CD4-positive, alpha-beta T cell treated with Interferon alpha-2 for 1 hour (primary cell): Measurements from ENCODE around the gene FCN1.

Experiments used
- DNase-seq, 2 donors: peaks; one replicate each; pipeline ENCODE4 v3.0.0-alpha.2; 2020 to 2022

Gene FCN1

DNA sequence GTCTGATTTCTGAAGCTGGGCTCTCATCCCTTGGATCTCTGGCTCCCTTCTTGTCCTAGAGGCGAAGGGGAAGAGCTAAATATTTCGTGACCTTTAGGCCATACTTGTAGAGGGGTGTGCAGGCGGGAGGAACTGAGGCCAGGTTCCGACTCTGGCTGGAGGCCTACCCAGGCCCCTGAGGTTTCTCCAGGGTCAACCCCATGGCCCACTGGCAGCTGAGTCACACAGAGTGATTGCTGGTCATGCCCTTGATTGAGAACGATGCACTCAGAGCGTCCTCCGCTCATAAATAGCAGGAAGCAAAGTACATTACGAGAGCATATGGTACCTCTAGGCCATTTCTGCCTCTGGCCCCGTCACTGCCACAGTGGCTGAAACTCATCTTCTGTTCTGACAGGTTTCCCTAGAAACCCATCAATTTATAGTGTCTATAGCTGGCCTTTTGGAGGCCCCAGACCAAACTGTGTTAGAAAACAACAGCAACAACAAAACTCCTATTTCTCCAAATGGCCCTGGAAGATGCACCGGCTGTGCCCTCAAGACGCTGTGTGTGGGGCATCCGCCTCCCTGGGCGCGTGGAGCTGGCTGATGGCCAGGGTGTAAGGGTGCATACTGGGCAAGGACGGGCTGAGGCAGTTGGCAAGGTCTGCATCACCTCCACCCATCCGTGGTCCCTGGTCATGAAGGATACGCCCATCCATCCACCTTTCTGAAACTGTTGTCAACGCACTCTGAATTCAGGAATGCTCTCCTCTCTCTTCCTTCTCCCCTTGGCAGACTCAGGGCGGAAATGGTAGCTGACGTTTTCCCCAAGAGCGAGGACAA lies 32.9 kb upstream of the FCN1 start:
- no peak for DNase-seq

DNA sequence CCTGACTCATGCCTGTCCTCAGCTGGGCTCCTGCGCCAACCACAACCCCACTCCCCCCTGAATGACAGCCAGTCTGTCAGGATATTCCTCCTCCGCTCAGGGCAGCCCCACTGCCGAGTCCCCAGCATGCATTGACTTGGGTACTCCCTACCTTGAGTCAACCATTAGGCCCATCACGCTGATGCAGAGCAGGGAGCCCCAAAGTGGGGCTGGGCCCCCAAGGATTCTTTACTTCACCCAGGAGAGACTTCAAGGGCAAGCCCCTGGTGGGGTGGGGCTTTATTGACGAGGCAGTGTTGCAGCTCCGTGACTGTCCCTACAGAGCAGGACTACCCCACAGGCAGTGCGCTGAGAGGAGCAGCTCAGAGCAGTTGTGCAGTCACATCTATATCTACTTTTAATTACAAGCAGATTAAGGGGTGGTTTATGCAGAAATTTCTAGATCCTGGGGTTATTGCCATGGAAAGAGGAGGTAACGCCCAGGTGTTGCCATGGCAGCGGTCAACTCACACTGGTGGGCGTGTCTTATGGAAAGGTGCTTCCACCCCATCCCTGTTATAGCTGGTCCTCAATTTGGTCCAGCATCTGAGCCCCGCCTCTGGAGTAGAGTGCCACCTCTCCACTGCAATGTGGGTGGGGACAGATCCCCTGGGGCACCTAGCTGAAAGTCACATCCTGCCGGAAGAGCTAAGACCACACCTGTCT lies 32.1 kb upstream of the FCN1 start:
- DNase-seq, result no peak

DNA sequence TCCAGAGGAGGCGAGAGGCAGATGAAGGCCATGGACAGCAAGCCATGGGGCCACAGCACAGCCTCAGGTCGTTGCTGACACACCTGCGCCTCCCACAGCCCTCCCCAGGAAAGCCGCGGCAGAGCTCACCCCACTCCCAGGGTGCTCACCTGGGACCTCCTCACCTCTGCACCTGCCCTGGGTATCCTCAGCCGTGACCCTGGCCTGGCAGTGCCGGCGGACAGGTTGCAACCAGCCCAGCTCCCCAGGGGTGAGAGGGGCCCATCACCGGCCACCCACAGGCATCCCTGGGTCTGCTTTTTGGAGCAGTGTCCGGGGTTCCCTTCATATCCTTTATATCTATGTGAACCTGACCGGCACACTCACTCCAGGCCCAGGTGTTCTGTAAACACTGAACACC lies 30.4 kb upstream of the FCN1 start:
- no peak for DNase-seq

DNA sequence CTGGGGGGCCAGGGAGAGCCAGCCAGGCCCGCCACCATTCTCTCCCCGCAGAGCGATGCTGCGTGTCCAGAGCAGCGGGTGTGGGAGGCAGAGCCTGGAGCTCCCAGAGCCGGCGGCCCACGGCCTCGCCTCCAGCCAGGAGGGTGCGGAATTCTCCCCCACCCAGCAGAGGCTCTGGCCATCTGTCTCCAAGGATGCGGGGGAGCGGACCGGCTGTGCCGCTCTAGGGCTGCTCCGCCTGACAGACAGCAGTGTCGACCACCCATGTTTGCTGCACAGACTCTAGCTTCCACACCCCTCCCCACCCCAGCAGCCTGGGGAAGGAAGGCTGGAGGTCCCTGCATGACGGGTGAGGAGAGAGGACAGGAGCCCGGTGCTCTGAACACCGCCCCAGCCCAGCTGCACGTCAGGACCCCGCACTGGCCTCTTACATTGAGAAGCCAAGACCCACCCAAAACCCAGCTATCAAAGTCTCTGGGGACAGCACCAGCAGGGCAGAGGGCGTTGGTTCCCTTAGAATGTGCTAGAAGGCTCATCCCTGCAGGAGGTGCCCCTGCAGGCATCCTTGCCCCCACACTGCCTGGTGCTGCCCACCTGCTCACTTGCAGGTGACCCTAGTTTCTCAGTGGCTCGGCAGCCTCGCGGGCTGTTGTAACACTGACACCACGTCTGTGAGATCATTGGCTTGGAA lies 29.7 kb upstream of the FCN1 start:
- DNase-seq, result no peak

DNA sequence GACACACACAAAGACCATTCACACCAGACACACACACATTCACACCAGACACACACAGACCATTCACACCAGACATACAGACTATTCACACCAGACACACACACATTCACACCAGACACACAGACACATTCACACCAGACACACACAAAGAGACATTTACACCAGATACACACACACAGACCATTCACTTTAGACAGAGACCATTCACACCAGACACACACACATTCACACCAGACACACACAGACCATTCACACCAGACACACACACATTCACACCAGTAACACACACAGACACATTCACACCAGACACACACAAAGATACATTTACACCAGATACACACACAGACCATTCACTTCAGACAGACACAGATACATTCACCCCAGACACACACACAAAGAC lies 29.0 kb upstream of the FCN1 start:
- no peak for DNase-seq

DNA sequence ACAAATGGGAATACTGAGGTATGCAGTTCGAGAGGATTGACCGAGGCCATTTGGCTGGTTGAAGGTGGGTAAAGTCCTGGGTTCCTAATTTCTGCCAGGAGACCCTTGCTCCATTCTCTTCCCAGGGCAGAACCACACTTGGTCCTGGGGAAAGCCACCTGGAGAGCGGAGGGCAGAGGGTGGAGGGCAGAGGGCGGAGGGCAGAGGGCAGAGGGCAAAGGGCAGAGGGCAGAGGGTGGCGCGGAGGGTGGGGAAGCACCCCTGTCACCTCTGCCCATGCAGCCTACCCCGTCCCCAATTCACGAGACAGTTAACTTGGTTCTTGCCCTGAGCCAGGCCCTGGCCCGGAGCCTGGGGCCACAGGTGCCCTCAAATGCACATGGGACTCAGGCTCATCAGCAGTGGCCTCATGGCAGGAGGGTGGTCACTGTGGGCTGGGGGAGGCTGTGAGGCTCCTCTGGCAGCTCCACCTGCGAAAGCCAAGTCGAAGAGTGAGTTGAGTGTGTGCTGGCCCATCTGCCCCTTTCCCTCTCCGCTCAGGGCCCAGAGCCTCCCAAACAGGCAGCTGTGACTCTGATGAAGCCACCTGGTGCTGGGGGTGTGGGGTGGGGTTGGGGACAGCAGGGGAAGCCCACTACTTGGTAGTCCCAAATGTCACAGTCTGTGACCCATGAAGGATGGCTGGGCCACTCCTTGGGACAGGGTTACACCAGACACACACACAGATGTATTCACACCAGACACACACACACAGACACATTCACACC lies 28.0 kb upstream of the FCN1 start:
- no peak for DNase-seq

DNA sequence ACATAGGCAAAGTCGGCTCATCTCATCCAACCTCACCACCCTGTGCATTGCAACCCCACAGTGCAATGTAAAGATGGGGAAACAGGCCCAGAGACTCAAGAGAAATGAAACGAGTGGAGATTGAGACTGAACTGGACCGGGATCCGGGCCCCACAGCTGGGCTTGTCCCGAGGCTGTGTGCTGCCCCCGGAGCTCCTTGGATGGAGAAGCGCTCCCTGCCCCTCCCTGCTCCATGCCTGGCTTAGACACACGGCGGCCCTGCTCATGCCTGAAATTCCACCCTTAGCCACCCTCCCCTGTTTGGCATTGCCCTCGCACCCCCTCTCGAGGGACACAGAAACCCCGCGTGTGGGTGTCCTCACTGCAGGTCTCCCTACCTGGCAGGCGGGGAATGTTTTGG lies 27.2 kb upstream of the FCN1 start:
- DNase-seq, result no peak

DNA sequence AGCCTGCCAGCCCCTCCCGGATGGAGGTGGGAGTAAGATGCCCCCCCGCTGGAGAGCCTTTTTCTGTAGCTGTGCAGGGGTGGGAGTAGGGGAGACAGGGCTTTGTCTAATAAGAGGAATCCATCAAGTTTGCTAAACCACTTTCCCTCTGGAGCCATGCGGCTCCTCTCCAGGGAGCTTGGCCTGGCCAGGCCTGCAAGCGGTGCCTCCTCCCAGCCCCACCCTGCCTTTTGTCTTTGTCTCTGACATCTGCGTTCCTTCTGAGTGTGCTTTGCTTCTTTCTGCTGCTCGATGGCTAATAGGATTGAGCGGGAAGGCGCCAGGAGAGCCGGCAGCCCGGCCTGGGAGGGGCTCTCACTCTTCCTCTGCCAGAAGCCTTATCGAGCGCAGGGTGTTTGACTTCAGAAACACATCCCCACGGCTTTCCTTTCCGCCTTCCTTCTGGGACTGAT lies 26.7 kb upstream of the FCN1 start:
- no peak for DNase-seq

DNA sequence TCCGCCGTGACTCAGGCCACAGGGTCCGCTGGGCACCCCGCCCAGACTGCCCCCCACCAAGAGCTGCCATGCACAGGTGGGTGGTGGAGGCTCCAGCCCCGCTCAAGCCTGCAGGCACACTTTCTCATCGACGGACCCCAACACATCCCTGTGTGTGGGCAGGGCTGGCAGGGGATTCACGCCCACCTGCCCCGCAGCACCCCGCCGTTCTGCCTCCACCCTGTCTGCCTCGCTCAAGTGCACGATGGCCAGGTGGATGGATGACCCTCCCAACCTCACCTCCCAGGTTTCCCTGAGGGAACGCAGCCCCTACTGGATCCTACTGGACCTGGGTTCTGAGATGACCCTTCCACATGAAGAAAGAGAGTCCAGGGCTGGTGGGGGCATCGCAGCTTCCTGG lies 26.1 kb upstream of the FCN1 start:
- no peak for DNase-seq

DNA sequence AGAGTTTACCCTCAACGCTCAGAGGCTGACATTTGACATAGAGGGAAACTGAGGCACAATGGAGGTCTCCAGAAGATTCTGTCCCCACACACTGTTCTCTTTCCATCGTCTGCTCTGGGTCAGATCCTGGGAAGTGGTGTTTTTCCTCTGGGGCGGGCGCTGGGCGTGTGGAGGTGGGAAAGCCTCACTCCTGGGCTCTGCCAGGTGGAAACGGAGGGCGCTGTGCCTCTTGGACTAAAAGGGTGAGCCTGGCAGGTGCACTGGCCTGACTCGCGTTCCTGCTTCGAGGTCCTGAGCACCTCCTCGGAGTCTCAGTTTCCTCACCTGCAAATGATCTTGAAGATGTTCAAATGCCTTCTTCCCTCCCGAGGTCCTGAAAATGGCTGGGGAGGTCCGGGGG lies 25.7 kb upstream of the FCN1 start:
- DNase-seq, result no peak

DNA sequence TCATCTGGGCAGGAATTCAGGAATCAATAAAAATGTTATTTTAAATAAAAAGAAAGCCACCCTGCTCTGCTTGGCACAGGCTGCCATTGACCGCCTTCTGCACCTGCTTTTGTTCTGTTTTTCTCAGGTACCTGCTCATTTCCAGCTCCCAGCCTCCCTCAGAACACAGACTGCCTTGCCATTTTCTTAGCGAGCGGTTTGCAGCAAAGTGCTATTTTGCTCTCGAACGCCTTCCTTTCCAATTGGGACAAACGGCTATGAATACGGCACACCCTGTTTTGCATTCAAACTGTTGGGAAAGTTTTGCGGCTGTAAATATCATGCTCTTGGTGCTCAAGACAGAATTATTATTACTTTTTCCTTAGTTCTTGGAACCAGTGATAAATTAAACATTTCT lies 25.1 kb upstream of the FCN1 start:
- DNase-seq, result no peak

DNA sequence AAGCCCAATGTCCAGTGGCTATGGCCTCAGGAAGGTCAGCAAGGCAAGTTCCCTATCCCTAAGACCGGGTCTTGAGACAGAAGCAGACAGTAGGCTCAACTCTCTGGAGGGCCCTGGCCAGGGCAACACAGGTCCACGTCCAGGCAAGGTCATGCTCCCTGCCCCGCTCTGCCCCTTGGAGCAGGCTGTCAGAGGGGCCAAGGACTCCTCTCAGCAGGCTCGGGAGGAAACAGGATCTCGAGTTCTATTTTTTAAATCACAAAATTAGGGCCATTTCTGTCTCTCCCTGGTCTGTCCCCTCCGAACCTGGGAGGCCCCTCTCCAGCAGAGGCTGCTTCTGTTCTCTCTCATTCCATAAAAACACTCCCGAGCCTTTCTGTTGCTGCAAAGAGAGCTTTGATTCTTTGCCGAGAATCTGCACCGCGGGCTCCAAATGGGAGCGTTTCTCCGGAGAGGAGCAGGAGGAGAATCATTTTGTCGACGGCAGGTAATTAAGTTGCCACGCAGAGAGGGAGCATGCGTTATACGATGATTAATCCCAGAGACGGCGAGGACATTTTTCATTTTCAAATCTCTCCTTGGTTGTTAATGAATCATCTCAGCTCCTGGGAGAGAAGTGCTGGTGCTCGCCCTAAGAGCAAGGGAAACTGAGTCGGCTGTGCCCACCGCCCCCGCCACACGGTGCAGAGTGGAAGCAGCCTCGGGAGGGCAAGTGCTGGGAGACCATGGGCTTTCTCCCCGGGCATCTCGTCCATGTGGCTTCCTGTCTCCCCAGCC lies 24.5 kb upstream of the FCN1 start:
- DNase-seq, result no peak

DNA sequence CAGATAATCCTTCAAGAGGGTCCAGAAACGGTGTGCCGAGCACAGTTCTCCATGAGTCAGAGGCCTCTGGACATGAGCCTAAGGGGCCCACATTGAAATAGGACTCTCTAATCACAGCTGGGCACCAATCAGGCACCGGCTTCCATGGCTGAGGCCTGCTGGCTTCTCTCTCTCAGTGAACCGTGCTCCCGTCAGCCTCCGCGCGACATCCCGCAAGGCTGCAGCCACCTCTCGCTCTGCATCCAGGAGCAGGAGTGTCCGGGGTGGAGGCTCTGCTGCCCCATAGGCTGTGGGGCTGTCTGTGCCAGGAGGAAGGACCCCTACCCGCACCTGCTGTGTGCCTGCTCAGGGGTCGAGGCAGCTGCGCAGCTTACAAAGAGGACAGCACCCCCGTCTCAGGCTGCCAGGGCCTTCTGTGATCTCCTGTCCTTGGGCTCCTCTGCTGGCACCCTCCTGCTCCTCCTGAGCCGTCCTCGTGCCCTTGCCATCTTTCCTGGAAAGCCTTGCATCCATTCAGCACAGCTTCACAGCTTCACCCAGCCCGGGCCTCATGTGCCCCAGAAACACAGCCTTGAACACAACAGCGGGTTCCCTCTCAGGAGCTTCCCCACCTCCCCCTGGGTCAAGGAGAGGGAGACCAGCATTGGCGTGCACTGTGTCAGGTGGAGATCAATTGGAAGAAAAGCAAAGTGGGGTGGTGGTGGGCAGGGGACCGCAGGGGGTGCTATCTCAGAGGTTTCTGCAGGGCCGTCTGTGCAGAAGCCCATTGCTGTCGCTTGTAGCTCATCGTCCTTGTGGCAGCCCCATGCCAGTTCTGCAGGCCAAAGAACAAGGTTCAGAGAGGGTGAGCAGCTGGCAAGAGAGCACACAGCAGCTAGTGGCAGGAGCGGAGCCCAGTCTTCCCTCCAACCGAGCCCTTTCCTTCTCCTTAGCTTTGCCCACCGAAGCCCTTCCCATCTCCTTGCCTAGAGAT lies 22.8 kb upstream of the FCN1 start:
- no peak for DNase-seq

DNA sequence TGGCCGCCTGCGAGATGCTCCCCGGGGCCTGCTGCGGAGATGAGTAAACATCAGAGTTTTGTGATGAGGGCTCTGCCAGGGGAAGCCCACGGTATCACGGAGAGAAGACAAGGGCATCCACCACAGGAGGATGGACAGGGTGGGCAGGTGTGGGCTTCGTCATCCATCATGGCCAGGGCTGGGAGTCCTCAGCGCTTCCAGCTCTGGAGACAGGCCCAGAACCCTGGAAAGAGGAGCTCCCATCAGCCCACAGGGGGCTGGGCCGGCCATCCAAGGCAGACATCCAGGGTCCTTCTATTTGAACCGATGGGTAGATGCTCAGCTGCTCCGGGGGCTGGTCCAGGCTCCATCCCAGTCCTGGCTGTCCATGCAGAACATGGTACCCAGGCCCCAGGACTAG lies 22.1 kb upstream of the FCN1 start:
- no peak for DNase-seq

DNA sequence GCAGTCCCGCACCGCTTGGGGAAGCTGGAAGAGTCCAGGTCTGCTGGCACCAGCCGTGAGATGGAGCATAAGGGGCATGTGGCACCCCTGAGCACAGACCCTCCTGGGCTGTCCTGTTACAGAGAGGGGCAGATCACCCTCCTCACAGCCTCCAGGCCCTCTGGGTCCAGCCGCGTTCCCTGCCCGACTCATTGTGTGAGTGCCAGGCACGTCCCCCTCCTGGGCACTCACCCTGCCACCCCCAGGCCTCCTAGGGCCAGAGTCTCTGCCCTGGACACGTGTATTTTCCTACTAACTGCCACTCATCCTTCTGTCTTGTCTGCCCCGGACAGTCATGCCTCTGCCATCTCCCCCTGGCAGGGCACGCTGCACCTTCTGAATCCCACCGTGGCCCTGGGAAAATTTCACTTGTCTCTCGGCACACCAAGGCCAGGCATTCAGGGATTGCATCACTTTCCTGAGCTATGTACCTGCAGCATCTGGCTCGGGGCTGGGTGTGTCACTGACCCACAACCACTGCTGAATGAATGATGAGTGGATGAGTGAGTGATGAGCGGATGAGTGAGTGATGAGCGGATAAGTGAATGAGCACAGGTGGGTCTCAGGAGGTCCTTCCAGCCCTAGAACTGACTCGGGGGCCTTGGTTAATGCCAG lies 21.5 kb upstream of the FCN1 start:
- no peak for DNase-seq

DNA sequence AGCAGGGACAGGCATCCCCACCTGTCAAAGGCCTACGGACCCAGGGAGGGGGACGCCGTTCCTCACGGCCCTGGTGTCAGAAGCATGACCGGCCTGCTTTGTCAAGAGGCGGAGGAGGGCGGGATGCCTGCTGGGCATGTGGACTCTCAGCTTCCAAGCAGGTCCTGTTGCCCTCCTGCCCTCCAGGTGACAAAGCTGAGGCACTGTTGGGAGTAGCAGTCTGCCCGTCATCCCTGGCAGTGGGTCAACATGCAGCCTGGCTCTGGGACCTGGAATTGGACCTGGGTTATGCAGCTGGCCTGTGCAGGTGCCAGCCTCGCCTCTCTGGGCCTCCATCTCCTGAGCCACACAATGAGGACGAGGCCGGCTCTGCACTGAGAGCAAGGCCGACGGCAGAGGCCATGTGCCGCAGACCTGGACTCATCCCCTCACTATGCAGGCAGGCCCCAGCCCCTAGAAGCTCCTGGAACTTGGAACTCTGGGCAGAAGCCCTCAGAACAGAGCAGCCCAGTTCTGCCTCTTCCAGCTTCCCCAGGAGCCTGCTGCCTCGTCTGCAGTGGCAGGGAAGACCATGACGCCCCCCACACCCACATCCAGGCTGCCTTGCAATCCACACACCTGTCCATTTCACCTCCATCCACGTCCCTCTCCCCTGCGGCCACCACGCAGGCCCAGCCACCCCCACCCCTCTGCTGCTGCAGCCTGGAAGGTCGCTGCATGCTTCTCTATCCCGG lies 20.8 kb upstream of the FCN1 start:
- no peak for DNase-seq

DNA sequence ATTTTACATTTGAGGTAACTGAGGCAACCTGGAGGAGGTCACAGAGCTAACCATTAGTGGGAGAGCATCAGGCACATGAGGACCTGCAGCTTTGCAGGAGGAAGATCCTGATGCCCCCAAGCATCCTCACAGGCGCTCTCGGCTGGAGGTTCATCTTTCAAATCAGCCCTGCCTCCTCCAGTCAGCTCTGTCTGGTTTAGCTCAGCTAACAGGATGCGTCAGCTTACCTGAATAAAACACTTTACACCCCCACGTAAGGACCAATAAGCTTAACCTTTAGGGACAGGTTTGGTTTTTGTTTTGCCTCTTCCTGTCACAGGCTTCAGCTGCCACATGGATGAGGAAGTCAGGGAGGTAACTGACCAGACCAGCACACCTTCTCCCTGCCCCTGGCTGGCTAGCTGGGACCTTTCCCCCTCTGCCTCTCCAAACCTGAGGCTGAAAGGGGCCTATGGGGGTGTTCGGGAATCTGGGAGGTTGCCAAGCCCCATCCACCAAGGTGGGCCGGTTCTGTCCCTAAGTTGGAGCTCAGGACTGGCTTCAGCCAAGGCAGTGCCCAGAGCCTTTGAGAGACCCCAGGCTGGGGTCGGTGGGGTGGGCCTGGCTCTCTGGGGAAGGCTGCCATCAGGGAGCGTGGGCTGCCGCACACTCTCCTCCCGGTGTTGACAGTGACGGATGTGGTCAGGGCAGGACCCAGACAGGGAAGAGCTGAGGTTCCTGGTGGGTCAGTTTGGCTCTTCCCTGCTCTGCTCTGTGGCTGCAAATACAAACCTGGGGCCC lies 20.0 kb upstream of the FCN1 start:
- no peak for DNase-seq

DNA sequence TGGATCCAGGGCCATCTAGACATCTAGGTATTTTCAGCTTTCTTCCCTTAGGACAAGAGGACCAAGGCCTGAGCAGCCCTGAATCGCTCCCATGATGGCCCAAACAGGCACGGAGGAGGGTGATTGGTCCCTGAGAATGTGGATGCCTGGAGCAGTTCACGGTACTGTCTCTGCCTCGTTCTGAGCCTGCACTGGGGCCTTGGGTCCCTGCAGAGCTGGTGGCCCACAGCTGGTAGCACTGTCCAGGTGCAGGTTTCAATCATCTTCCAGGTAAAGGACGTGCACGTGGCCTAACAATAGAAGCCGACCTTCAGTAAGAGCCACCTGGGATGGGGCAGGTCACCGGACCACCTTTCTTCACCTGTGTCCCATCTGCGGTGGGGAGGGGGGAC lies 19.4 kb upstream of the FCN1 start:
- no peak for DNase-seq
